Muscle layer of duodenum (tissue), 2 donors: Measurements from ENCODE around the gene SORBS1.

Experiments
- H3K27ac ChIP-seq: one replicate; pipeline ENCODE4 v1.7.0; 2013; ENCODE audit warnings: mild to moderate bottlenecking, low read length
- H3K27me3 ChIP-seq: one replicate; pipeline ENCODE4 v1.7.0; 2013; ENCODE audit warnings: low read depth, mild to moderate bottlenecking, control low read depth, low read length
- H3K36me3 ChIP-seq, 2 donors: one replicate each; pipeline ENCODE4 v1.7.0; 2013; ENCODE audit warnings: low read length in 2 of 2, control low read depth in 1 of 2, mild to moderate bottlenecking in 1 of 2; ENCODE audit not compliant: insufficient read depth in 2 of 2, control insufficient read depth in 1 of 2
- H3K4me1 ChIP-seq, 2 donors: one replicate each; pipeline ENCODE4 v1.7.0; 2013; ENCODE audit warnings: low read length in 2 of 2, mild to moderate bottlenecking in 2 of 2, control low read depth in 1 of 2, moderate library complexity in 1 of 2; ENCODE audit not compliant: insufficient read depth in 2 of 2, control insufficient read depth in 1 of 2
- H3K4me3 ChIP-seq, 2 donors: one replicate each; pipeline ENCODE4 v1.7.0; 2013; ENCODE audit warnings: low read length in 2 of 2, low read depth in 1 of 2, mild to moderate bottlenecking in 1 of 2
- H3K9me3 ChIP-seq, 2 donors: one replicate each; pipeline ENCODE4 v1.7.0; 2013; ENCODE audit warnings: low read length in 2 of 2, control low read depth in 1 of 2, mild to moderate bottlenecking in 1 of 2; ENCODE audit not compliant: control insufficient read depth in 1 of 2
- donor health status: healthy.

SORBS1 gene

DNA sequence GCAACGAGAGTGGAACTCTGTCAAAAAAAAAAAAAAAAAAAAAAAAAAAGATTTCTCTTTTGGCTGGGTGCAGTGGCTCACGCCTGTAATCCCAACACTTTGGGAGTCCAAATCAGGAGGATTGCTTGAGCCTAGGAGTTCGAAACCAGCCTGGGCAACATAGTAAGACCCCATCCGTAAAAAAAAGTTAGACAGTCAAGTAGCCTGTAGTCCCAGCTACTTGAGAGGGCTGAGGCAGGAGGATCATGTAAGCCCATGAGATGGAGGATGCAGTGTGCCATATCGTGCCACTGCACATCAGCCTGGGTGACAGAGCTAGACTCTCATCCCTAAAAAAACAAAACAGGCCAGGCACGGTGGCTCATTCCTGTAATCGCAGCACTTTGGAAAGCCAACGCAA is 295.6 kb downstream of the SORBS1 start:
- peaks cover under 1 to 11% of the 10 kb centered on the region in 2 donors for H3K4me1 ChIP-seq

DNA sequence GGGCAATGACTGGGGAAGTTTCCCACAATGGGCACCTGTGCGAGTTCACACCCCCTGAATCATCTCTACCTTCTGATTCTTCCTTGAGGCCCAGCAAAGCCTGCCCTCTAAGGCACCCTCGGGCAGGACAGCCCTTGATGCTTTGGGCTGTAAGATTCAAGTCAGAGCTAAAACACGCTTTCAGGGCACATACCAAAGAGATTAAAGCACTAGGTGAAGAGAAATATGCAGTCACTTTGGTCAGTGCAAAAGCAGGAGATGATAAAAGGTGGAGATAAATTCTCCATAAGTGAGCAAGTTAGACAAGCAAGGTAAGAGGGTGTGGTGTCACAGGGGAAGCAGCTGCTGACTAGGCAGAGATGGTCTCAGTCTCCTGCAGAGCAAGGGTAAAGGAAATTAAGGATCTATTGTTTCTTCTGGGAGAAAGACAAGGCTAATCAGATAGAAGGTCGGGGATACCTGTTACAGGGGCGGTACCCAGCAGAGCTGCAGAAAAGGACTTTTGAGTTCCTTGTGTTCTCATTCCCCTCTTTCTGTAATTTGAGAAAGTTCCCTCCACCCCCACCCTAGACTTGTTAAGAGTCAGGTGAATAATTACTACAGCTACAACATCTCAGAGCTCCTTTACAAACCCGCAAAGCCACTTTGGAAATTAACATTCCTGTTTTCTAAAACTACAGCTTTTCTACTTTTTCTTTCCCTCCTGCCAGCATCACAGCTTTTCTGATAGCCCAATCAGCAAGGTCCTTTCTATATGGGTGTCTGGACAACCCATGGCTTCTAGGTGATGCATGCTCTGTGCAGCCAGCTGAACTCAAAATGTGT is 296.7 kb downstream of the SORBS1 start:
- peak overlapping the region; percentile 43 for H3K27ac ChIP-seq
- no peaks in the 10 kb centered on the region for H3K27me3 ChIP-seq
- no peaks in the 10 kb centered on the region for H3K9me3 ChIP-seq
- H3K36me3 ChIP-seq: peaks cover 0 to 23% of the 10 kb centered on the region in 2 donors
- H3K4me1 ChIP-seq: peaks cover 4 to 11% of the 10 kb centered on the region in 2 donors
- no peak overlapping the region for H3K4me3 ChIP-seq

More for the DNA sequence above, 295.6 kb downstream of the SORBS1 start:
- Histone ChIP-seq H3K27ac (no peak overlapping the region), H3K9me3 (no peaks in the 10 kb centered on the region), H3K36me3 (peaks cover 0 to 27% of the 10 kb centered on the region in 2 donors), H3K27me3 (no peaks in the 10 kb centered on the region), H3K4me3 (no peak overlapping the region)

DNA sequence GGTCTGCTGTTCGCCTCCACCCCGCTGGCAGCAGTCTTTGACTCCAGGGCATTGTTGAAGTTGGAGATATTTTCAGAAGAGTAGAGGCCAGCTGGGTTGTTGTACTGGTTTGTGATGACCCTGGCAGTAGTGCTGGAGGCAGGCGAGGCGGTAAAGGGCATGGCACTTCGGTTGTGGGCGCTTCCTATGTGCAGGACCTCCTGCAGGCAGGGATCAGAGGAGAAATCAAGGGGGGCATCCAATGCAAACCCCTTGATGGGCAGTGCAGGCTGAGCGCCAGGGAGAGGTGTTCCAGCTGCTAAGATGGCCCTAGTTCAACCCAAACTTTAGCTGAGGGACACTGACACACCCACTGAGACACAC is 297.3 kb downstream of the SORBS1 start:
- Histone ChIP-seq H3K27ac (no peak overlapping the region), H3K9me3 (no peaks in the 10 kb centered on the region), H3K36me3 (peaks cover 0 to 23% of the 10 kb centered on the region in 2 donors), H3K27me3 (no peaks in the 10 kb centered on the region), H3K4me3 (no peak overlapping the region), H3K4me1 (peaks cover 4 to 8% of the 10 kb centered on the region in 2 donors)

DNA sequence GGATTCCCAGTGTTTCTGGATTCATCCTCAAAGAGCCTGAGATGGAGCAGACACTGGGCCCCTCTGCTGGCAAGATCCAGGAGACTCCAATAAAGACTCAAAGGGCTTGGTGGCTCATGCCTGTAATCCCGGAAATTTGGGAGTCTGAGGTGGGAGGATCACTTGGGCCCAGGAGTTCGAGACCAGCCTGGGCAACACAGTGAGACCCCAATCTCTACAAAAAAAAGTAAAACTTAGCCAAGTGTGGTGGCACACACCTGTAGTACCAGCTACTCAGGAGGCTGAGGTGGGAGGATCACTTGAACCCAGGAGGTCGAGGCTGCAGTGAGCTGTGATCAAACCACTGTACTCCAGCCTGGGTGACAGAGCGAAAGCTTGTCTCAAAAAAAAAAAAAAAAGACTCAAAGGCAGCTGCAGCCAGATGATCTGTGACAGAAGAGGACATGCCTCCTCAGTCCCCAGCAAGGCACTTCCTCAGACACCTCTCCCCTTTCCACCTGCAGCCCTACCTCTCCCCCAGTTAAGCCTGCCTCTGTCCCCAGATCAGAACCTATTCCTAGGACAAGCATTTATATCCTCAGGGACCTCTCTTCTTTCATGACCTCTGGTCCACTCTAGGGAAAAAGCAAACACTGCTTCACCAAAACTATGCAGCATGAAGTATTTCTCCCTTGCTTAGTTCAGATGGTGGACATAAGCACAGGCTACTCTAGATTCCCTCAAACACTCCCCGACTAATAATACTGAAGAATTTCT is 298.2 kb downstream of the SORBS1 start:
- Histone ChIP-seq H3K27ac (no peak overlapping the region), H3K9me3 (no peaks in the 10 kb centered on the region), H3K36me3 (peaks cover 0 to 23% of the 10 kb centered on the region in 2 donors), H3K4me3 (no peak overlapping the region), H3K27me3 (no peaks in the 10 kb centered on the region), H3K4me1 (peaks cover 4 to 7% of the 10 kb centered on the region in 2 donors)

DNA sequence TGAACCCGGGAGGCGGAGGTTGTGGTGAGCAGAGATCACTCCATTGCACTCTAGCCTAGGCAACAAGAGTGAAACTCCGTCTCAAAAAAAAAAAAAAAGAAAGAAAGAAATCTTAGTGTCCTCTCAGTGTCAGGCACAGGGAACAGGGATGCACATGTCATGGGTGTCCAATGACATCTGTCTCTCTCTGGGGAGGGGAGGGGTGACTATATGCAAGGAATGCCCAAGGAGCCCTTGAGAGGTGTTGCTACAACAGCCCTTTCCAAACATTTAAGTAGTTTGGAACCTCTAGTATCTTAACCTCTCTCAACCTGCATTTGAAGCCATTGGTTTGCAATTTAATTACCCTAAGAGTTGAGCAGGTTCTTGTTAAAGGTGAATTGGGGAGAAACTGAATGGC is 299.2 kb downstream of the SORBS1 start:
- no peak overlapping the region for H3K27ac ChIP-seq
- peaks cover 0 to 23% of the 10 kb centered on the region in 2 donors for H3K36me3 ChIP-seq
- H3K4me3 ChIP-seq: no peak overlapping the region
- H3K9me3 ChIP-seq: peaks cover 0 to 2% of the 10 kb centered on the region in 2 donors
- no peaks in the 10 kb centered on the region for H3K27me3 ChIP-seq
- H3K4me1 ChIP-seq: peaks cover 4 to 7% of the 10 kb centered on the region in 2 donors
